IPS-NIHi7 (cell line): ENCODE data around the gene GRHL3.

Experiments used
- DNase-seq: peaks from one replicate; pipeline ENCODE4 v3.0.0; 2012; ENCODE audit warnings: mixed read lengths; ENCODE audit errors: extremely low spot score

GRHL3 gene

GRCh38 chr1:24392982-24393650, 74.0 kb downstream of the GRHL3 start:
- DNase-seq, result no peak

- DNase-seq, result no peak
Measured at GRCh38 chr1:24393892-24394291, 74.7 kb downstream of the GRHL3 start.

DNA sequence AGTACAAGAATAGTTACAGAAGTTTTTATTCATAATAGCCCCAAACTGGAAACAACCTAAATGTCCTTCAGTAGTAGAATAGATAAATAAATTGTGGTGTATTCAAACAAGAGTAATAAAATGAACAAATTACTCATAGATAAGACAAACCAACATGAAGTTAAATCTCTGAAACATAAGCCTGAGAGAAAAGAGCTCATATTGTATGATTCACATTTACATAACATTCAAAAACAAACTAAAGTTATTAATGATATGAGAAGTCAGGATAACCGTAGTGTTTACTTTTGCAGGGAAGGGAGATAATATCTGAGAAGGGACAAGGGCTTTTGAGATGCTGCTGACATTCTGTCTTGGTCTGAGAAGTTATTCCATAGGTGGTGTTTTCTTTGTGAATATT, 80.9 kb downstream of the GRHL3 start:
- no peak for DNase-seq

DNA sequence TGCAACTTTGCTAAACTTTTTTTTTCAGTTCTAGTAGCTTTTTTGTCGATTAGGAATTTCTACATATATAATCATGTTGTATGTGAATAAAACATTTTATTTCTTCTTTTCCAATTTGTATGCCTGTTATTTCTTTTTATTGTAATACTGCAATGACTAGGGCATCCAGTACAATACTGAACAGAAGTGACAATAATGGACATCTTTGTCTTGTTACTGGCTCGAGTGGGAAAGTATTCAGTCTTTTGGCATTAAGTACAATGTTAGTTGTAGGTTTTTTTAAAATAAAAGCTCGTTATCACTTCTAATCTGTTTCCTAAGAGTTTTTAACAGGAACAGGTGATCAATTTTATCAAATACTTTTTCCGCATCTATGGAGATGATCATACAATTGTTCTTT, 84.6 kb downstream of the GRHL3 start:
- DNase-seq, result no peak
